ENCODE measurements around the gene IGHMBP2.
A peak's percentile ranks its signal among the peaks of the same experiment; 100 is the strongest.
"Not testable (repeated sequence)": the region's sequence is repeated elsewhere in the genome, so short reads cannot be mapped to it uniquely, and the experiment has no call there.

Gene IGHMBP2

GRCh38 chr11:68903288-68904247, at the start of gene IGHMBP2, which contains the start of gene MRPL21:
IGHMBP2 (plus strand) TSS chr11:68903891; CDS start chr11:68903953, 62 bp downstream.
MRPL21 (minus strand) TSS chr11:68903832; CDS start chr11:68903810, 22 bp downstream.
- in situ Hi-C loops (cut with HindIII; ENCODE audit: low pct_unique_long_range_greater_than_20kb, low sequenced_read_pairs) = no loop called here
- peak; percentile 82 to 90 for DNase-seq (ENCODE audit: low read depth in 1 of 2, low spot score in 1 of 2)
- TF ChIP-seq JUND (IDR thresholded peaks at IDR 0.05; ENCODE audit: low read depth) = no peak

GRCh38 chr11:68854273-68854958, 49.3 kb upstream of the IGHMBP2 start:
- in situ Hi-C loops (cut with HindIII; ENCODE audit: low pct_unique_long_range_greater_than_20kb, low sequenced_read_pairs) = no loop called here
- DNase-seq (ENCODE audit: low read depth in 1 of 2, low spot score in 1 of 2) = no peak
- TF ChIP-seq JUND (IDR thresholded peaks at IDR 0.05; ENCODE audit: low read depth) = no peak

- in situ Hi-C loops (cut with HindIII; ENCODE audit: low pct_unique_long_range_greater_than_20kb, low sequenced_read_pairs) = no loop called here
- no peak for DNase-seq (ENCODE audit: low read depth in 1 of 2, low spot score in 1 of 2)
- no peak for TF ChIP-seq JUND (IDR thresholded peaks at IDR 0.05; ENCODE audit: low read depth)
Measured at GRCh38 chr11:68855205-68855981, 48.3 kb upstream of the IGHMBP2 start.

- DNase-seq (ENCODE audit: low read depth in 1 of 2, low spot score in 1 of 2); in situ Hi-C loops (cut with HindIII; ENCODE audit: low pct_unique_long_range_greater_than_20kb, low sequenced_read_pairs): not testable (repeated sequence)
Measured at GRCh38 chr11:68856425-68857030, 47.2 kb upstream of the IGHMBP2 start.

- no peak for DNase-seq (ENCODE audit: low read depth in 1 of 2, low spot score in 1 of 2)
- TF ChIP-seq JUND (IDR thresholded peaks at IDR 0.05; ENCODE audit: low read depth) = no peak
- in situ Hi-C loops (cut with HindIII; ENCODE audit: low pct_unique_long_range_greater_than_20kb, low sequenced_read_pairs) = no loop called here
Measured at GRCh38 chr11:68857037-68857586, 46.6 kb upstream of the IGHMBP2 start.

GRCh38 chr11:68859123-68859522, 44.6 kb upstream of the IGHMBP2 start:
- in situ Hi-C loops (cut with HindIII; ENCODE audit: low pct_unique_long_range_greater_than_20kb, low sequenced_read_pairs) = no loop called here
- no peak for TF ChIP-seq JUND (IDR thresholded peaks at IDR 0.05; ENCODE audit: low read depth)
- DNase-seq (ENCODE audit: low read depth in 1 of 2, low spot score in 1 of 2) = no peak

- no peak for TF ChIP-seq JUND (IDR thresholded peaks at IDR 0.05; ENCODE audit: low read depth)
- in situ Hi-C loops (cut with HindIII; ENCODE audit: low pct_unique_long_range_greater_than_20kb, low sequenced_read_pairs) = no loop called here
- DNase-seq (ENCODE audit: low read depth in 1 of 2, low spot score in 1 of 2) = no peak
Measured at GRCh38 chr11:68862421-68862820, 41.3 kb upstream of the IGHMBP2 start.

- TF ChIP-seq JUND (IDR thresholded peaks at IDR 0.05; ENCODE audit: low read depth) = no peak
- in situ Hi-C loops (cut with HindIII; ENCODE audit: low pct_unique_long_range_greater_than_20kb, low sequenced_read_pairs) = no loop called here
- DNase-seq (ENCODE audit: low read depth in 1 of 2, low spot score in 1 of 2) = no peak
Measured at GRCh38 chr11:68863553-68864265, 40.0 kb upstream of the IGHMBP2 start.

- in situ Hi-C loops (cut with HindIII; ENCODE audit: low pct_unique_long_range_greater_than_20kb, low sequenced_read_pairs) = no loop called here
- TF ChIP-seq JUND (IDR thresholded peaks at IDR 0.05; ENCODE audit: low read depth) = no peak
- no peak for DNase-seq (ENCODE audit: low read depth in 1 of 2, low spot score in 1 of 2)
Measured at GRCh38 chr11:68865241-68865640, 38.5 kb upstream of the IGHMBP2 start.

- TF ChIP-seq JUND (IDR thresholded peaks at IDR 0.05; ENCODE audit: low read depth) = no peak
- in situ Hi-C loops (cut with HindIII; ENCODE audit: low pct_unique_long_range_greater_than_20kb, low sequenced_read_pairs) = no loop called here
- DNase-seq (ENCODE audit: low read depth in 1 of 2, low spot score in 1 of 2) = no peak
Measured at GRCh38 chr11:68867066-68867465, 36.6 kb upstream of the IGHMBP2 start.

GRCh38 chr11:68868221-68868835, 35.4 kb upstream of the IGHMBP2 start:
- no peak for DNase-seq (ENCODE audit: low read depth in 1 of 2, low spot score in 1 of 2)
- in situ Hi-C loops (cut with HindIII; ENCODE audit: low pct_unique_long_range_greater_than_20kb, low sequenced_read_pairs) = no loop called here
- TF ChIP-seq JUND (IDR thresholded peaks at IDR 0.05; ENCODE audit: low read depth) = no peak
